Measurements from ENCODE around the gene TMC4. TPM values are rescaled to one million over a fixed set of nuclear protein-coding genes. Genes with fewer than 3 reads are reported as not detected.
A peak's percentile ranks its signal among the peaks of the same experiment; 100 is the strongest.

The TMC4 gene
- total and polyA plus RNA-seq, 4 donors, result 0.23 to 2.4 (median 1.4) TPM

- Histone ChIP-seq H3K9me3 (ENCODE audit: control insufficient read depth in 4 of 4, low read length in 3 of 4) (no peaks in the 10 kb centered on the region), H3K4me1 (ENCODE audit: control insufficient read depth in 4 of 4, insufficient read depth in 4 of 4, low read length in 3 of 4) (peaks cover 31 to 100% (median 84%) of the 10 kb centered on the region in 4 donors), H3K4me3 (ENCODE audit: low read depth in 1 of 3, low read length in 3 of 3) (no peak overlapping the region), H3K27me3 (ENCODE audit: control insufficient read depth in 4 of 4, insufficient read depth in 4 of 4, low read length in 3 of 4) (no peaks in the 10 kb centered on the region), H3K27ac (ENCODE audit: low read depth in 1 of 2, low read length in 2 of 2) (peak overlapping the region; percentile 88 to 94), H3K36me3 (ENCODE audit: control insufficient read depth in 4 of 4, insufficient read depth in 3 of 4, low read depth in 1 of 4, low read length in 3 of 4) (peaks cover 20 to 47% (median 32%) of the 10 kb centered on the region in 4 donors), H3K9ac (ENCODE audit: low read depth in 1 of 2, low read length in 2 of 2) (no peak overlapping the region)
- DNase-seq (ENCODE audit: low spot score), result no peak
- TF ChIP-seq RXRA (IDR thresholded peaks at IDR 0.05), result peak in 1 of 2 donors; percentile 9
- TF ChIP-seq RAD21 (IDR thresholded peaks at IDR 0.05), result no peak
- 90% methylated on average over 27 of the region's 27 CpGs for WGBS
Observed at GRCh38 chr19:54206030-54206830, 33.3 kb upstream of the TMC4 start.

DNA sequence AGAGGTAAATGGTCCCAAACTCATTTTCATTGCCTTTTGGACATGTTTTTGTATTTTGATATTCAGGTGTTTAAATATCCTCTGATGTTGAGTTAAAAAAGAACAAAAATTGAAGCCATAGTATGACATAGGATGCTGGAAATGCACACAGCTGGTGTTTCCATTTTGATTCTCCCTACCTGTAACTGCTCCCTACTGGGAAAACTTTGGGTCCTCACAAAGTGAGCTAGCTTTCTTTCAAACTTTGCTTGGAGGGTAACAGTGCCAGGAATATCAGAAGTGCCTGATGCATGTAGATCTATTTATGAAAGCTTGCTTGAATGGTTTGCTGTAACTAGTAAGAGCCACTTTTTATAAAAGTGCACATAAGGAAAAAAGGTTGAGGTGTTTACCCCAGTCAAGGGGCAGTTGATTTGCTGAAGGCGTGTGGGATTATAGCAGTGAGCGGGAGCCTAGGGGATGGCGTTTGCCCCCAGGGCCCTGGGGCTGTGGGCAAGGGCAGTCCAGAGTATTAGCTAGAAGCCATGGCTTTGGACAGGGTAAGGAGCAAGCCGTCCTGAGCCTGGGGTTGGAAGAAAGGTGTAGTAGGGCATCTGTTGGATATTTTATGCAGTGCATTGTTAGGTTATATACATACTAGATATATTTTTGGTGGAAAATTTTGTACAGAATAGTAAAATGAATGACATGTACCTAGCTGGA lies 32.0 kb upstream of the TMC4 start:
- no peak for TF ChIP-seq GABPA (IDR thresholded peaks at IDR 0.05 in 1 of 2, conservative IDR thresholded peaks at IDR 0.05 in 1 of 2)
- TF ChIP-seq, protein P1, sequence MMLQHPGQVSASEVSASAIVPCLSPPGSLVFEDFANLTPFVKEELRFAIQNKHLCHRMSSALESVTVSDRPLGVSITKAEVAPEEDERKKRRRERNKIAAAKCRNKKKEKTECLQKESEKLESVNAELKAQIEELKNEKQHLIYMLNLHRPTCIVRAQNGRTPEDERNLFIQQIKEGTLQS (IDR thresholded peaks at IDR 0.05), result no peak
- TF ChIP-seq YY1 (IDR thresholded peaks at IDR 0.05), result no peak
- TF ChIP-seq REST (IDR thresholded peaks at IDR 0.05), result no peak
- no peak for TF ChIP-seq SP1 (IDR thresholded peaks at IDR 0.05)
- TF ChIP-seq CTCF (IDR thresholded peaks at IDR 0.05; ENCODE audit: low read depth, low read length, missing input control), result no peak
- no peak for TF ChIP-seq FOXA2 (IDR thresholded peaks at IDR 0.05)
- no peak for TF ChIP-seq NR2F2 (IDR thresholded peaks at IDR 0.05)
- no peak for TF ChIP-seq RAD21 (IDR thresholded peaks at IDR 0.05)
- TF ChIP-seq HNF4G (IDR thresholded peaks at IDR 0.05), result no peak
- TF ChIP-seq FOXA1 (IDR thresholded peaks at IDR 0.05), result no peak
- TF ChIP-seq HNF4A (conservative IDR thresholded peaks at IDR 0.05), result no peak
- TF ChIP-seq RXRA (IDR thresholded peaks at IDR 0.05), result no peak
- TF ChIP-seq, protein P2, sequence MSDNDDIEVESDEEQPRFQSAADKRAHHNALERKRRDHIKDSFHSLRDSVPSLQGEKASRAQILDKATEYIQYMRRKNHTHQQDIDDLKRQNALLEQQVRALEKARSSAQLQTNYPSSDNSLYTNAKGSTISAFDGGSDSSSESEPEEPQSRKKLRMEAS (IDR thresholded peaks at IDR 0.05), result no peak
- TF ChIP-seq EGR1 (IDR thresholded peaks at IDR 0.05; ENCODE audit: low read depth in 2 of 2), result no peak
- TF ChIP-seq ZBTB33 (IDR thresholded peaks at IDR 0.05), result no peak

More for the DNA sequence above, 32.0 kb upstream of the TMC4 start:
- no peak for DNase-seq (ENCODE audit: low spot score)
- 87% methylated on average over 4 of the region's 4 CpGs for WGBS
- Histone ChIP-seq H3K4me3 (ENCODE audit: low read depth in 1 of 3, low read length in 3 of 3) (no peak overlapping the region), H3K36me3 (ENCODE audit: control insufficient read depth in 4 of 4, insufficient read depth in 3 of 4, low read depth in 1 of 4, low read length in 3 of 4) (peaks cover 20 to 47% (median 32%) of the 10 kb centered on the region in 4 donors), H3K9me3 (ENCODE audit: control insufficient read depth in 4 of 4, low read length in 3 of 4) (no peaks in the 10 kb centered on the region), H3K9ac (ENCODE audit: low read depth in 1 of 2, low read length in 2 of 2) (no peak overlapping the region), H3K27ac (ENCODE audit: low read depth in 1 of 2, low read length in 2 of 2) (peak overlapping the region; percentile 23 to 28), H3K27me3 (ENCODE audit: control insufficient read depth in 4 of 4, insufficient read depth in 4 of 4, low read length in 3 of 4) (no peaks in the 10 kb centered on the region), H3K4me1 (ENCODE audit: control insufficient read depth in 4 of 4, insufficient read depth in 4 of 4, low read length in 3 of 4) (peaks cover 30 to 88% (median 77%) of the 10 kb centered on the region in 4 donors)
